ENCODE measurements around the gene HMGCS2.
"Not testable (repeated sequence)": the region's sequence is repeated elsewhere in the genome, so short reads cannot be mapped to it uniquely, and the experiment has no call there.

The HMGCS2 gene

DNA sequence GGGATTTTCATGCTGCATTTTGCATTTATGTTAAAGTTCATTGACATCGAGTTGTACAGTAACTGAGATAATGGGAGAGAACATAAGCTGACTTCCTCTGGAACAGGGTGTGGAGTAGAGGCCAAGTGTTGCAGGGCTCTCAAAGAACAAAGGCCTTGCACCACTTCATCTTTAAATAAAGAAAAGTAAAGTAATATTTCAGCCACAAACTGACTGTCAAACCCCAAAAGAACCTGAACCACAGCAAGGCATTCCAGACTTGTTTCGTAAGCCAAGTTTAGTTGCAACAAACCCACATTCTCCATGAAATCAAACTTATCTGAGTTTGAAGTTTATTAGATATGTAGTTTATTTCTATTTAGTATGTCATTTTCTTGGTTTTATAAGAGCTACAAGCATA lies 19.1 kb upstream of the HMGCS2 start:
- TF ChIP-seq MYC (IDR thresholded peaks at IDR 0.05; ENCODE audit: low read depth, low read length) (no peak), POLR2A (IDR thresholded peaks at IDR 0.05; ENCODE audit: extremely low read depth, insufficient read length) (no peak)
- TF ChIP-seq, protein P1, sequence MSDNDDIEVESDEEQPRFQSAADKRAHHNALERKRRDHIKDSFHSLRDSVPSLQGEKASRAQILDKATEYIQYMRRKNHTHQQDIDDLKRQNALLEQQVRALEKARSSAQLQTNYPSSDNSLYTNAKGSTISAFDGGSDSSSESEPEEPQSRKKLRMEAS (IDR thresholded peaks at IDR 0.05; ENCODE audit: low read depth, low read length), result no peak
- TF ChIP-seq, protein P2, sequence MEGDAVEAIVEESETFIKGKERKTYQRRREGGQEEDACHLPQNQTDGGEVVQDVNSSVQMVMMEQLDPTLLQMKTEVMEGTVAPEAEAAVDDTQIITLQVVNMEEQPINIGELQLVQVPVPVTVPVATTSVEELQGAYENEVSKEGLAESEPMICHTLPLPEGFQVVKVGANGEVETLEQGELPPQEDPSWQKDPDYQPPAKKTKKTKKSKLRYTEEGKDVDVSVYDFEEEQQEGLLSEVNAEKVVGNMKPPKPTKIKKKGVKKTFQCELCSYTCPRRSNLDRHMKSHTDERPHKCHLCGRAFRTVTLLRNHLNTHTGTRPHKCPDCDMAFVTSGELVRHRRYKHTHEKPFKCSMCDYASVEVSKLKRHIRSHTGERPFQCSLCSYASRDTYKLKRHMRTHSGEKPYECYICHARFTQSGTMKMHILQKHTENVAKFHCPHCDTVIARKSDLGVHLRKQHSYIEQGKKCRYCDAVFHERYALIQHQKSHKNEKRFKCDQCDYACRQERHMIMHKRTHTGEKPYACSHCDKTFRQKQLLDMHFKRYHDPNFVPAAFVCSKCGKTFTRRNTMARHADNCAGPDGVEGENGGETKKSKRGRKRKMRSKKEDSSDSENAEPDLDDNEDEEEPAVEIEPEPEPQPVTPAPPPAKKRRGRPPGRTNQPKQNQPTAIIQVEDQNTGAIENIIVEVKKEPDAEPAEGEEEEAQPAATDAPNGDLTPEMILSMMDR (IDR thresholded peaks at IDR 0.05; ENCODE audit: low read depth, low read length), result no peak
- peak; percentile 76 for DNase-seq (ENCODE audit: low read depth)
- H3K4me3 ChIP-seq (ENCODE audit: low read depth, low read length), result no peak overlapping the region

DNA sequence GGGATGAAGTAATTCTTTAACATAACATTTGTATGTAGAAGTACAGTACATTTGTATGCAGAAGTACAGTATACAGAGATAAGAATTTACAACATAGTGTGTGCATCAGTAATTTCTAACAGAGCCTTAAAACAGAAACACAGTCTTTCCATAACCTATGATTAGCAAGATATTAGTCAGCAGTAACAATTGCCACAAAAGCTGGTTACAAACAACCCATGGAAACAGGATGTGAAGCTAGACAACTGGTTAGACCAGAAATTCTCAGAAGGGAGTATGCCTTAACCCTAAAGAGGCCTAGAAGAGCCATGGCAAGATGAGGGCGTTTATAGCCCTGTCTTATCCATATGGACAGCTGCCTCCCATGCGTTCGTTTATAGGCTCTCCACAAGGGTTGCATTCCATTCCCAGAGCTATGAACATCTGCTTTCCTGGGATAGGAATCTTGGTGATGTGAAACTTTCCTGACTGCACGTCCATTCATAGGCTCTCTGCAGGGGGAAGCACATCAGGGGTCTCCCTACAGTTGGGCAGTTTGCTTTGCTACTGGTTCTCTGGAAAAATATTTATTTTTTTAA lies 17.9 kb upstream of the HMGCS2 start:
- DNase-seq (ENCODE audit: low read depth), result peak; percentile 40
- H3K4me3 ChIP-seq (ENCODE audit: low read depth, low read length), result not testable (repeated sequence)

DNA sequence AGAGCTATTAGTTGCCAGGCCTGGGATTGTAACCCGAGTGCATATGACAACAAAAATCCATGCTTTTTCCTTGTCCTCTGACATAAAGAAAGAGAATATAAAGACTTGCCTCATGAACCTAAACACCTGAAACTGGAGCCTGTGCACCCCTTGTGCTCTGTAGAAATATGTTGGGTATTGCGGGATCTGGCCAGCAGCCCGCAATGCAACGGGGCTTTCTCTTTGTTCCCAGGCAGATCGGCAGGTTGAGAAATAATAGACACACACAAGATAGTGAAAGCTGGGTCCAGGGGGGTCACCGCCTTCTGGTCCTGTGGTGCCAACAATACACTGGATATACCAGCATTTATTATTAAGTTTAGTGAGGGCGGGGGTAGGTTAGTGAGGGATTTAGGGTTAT lies 17.3 kb upstream of the HMGCS2 start:
- H3K4me3 ChIP-seq (ENCODE audit: low read depth, low read length); DNase-seq (ENCODE audit: low read depth): not testable (repeated sequence)

DNA sequence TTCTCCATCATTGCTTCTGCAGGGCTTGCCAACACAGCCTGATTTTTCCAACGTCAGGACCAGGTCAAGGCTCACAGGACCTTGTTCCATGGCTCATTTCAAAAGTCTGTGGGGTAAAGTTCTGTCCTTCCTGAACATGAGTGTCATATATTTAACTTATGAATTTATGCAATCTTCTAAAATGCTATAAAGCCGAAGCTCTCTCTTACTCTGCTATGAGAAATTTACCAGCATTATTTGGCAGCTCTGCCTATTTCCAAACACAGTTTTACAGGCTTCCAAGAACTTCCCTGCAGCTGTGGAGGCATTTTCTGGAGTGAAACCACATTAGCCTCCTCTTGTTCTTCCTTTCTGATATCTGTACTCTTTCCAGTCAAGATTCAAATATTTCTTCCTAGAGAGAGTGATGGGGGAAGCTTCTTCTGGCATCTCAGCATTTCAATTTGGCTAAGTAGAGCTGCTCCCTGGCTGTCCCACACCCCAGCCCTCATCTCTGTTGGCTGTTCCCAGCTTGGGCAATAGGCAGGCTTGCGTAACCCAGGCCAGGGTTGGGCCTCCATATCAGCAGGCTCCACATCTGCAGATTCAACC lies 15.6 kb upstream of the HMGCS2 start:
- DNase-seq (ENCODE audit: low read depth), result peak; percentile 89
- TF ChIP-seq, protein P1 (IDR thresholded peaks at IDR 0.05; ENCODE audit: low read depth, low read length), result no peak
- TF ChIP-seq MYC (IDR thresholded peaks at IDR 0.05; ENCODE audit: low read depth, low read length), result no peak
- TF ChIP-seq, protein P2 (IDR thresholded peaks at IDR 0.05; ENCODE audit: low read depth, low read length), result no peak
- no peak for TF ChIP-seq POLR2A (IDR thresholded peaks at IDR 0.05; ENCODE audit: extremely low read depth, insufficient read length)
- H3K4me3 ChIP-seq (ENCODE audit: low read depth, low read length), result no peak overlapping the region

DNA sequence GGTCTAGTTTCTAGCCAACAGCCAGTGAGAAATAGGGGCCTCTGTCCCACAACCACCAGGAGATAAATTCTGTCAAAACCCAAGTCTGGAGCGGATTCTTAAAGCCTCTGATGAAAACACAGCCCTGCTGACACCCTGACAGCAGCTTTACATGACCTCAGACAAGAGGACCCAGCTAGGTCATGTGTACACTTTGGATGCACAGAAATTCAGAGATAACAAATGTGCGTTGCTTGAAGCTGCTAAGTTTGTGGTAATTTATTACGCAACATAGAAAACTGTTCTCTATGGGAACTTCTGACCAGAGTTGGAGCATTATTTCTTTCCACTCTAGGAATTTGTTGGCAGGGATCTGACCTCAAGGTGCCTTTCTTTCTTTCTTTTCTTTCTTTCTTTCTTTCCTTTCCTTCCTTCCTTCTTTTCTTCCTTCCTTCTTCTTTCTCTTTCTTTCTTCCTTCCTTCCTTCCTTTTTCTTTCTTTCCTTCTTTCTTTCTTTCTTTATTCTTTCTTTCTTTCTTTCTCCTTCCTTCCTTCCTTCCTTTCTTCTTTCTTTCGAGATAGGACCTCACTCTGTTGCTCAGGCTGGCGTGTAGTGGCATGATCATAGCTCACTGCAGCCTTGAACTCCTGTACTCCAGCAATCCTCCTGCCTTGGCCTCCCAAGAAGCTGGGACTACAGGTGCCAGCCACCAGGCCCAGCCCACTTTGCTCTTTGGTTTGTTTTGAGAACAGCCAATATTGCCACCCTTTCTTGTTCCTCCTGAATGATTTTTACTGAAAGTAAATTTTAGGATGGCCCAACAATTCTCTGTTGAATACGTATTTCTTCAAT lies 14.9 kb upstream of the HMGCS2 start:
- no peak overlapping the region for H3K4me3 ChIP-seq (ENCODE audit: low read depth, low read length)
- peak; percentile 76 for DNase-seq (ENCODE audit: low read depth)
- no peak for TF ChIP-seq POLR2A (IDR thresholded peaks at IDR 0.05; ENCODE audit: extremely low read depth, insufficient read length)
- TF ChIP-seq, protein P1 (IDR thresholded peaks at IDR 0.05; ENCODE audit: low read depth, low read length), result peak; percentile 44
- TF ChIP-seq MYC (IDR thresholded peaks at IDR 0.05; ENCODE audit: low read depth, low read length), result no peak
- TF ChIP-seq, protein P2 (IDR thresholded peaks at IDR 0.05; ENCODE audit: low read depth, low read length), result no peak

DNA sequence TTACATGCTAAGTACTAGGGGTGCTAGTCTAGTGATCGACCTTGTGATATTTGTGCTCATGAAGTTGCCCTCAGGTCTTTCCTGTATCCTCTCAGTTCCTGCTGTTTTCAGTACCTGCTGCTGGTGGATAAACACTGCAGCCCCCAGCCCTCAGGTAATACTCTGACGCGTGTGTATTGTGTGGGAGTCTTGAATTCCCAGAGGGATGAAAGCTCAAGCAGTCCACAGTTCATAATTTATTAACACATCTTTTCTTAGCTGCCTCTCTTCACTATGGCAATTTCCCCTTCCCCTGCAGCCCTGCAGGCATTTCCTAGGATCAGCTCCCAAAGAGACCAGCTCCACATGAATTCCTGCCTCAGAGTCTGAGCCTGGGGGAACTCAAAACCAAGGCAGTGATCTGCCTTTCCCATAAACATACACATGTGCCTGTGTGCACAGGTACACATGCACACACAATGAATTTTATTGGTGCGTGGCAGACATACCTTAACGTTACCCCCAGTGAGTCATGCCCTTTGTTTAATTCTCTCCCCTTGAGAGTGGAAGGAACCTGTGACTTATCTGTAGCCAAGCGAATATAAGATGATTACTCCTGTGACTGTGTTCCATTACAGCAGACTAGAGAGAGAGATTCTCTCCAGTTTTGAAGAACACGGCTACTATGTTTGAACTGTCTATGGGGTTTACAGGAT lies 14.1 kb upstream of the HMGCS2 start:
- no peak overlapping the region for H3K4me3 ChIP-seq (ENCODE audit: low read depth, low read length)
- TF ChIP-seq, protein P1 (IDR thresholded peaks at IDR 0.05; ENCODE audit: low read depth, low read length), result no peak
- TF ChIP-seq MYC (IDR thresholded peaks at IDR 0.05; ENCODE audit: low read depth, low read length) (no peak), POLR2A (IDR thresholded peaks at IDR 0.05; ENCODE audit: extremely low read depth, insufficient read length) (no peak)
- TF ChIP-seq, protein P2 (IDR thresholded peaks at IDR 0.05; ENCODE audit: low read depth, low read length), result no peak
- peak; percentile 12 for DNase-seq (ENCODE audit: low read depth)

All from NB4 (cell line).